Mesothelial cell of epicardium (in vitro differentiated cells): ENCODE measurements around the gene LRRN4. TPM values are rescaled to one million over a fixed set of nuclear protein-coding genes. Genes with fewer than 3 reads are reported as not detected.
A peak's percentile ranks its signal among the peaks of the same experiment; 100 is the strongest.

Source experiments
- DNase-seq, 2 experiments: peaks; one replicate each; pipeline ENCODE4 v3.0.0; 2021; ENCODE audit warnings: low spot score in 2 of 2; ENCODE audit not compliant: unreplicated experiment in 2 of 2
- H3K27ac Mint-ChIP-seq: 2 replicates; pipeline ENCODE4 v1.8.0; 2021; ENCODE audit warnings: mixed read lengths
- H3K27me3 Mint-ChIP-seq: 2 replicates; pipeline ENCODE4 v1.8.0; 2021; ENCODE audit warnings: low read depth, mixed read lengths
- H3K36me3 Mint-ChIP-seq: 2 replicates; pipeline ENCODE4 v1.8.0; 2021; ENCODE audit warnings: mixed read lengths
- H3K4me1 Mint-ChIP-seq: 2 replicates; pipeline ENCODE4 v1.8.0; 2021; ENCODE audit warnings: mixed read lengths
- H3K4me3 Mint-ChIP-seq: 2 replicates; pipeline ENCODE4 v1.8.0; 2021; ENCODE audit warnings: mild to moderate bottlenecking, moderate library complexity, mixed read lengths
- H3K9me3 Mint-ChIP-seq: 2 replicates; pipeline ENCODE4 v1.8.0; 2021; ENCODE audit warnings: mixed read lengths
- CTCF ChIP-seq: fragments of 200-600 bp; sonication (generic); IDR thresholded peaks from one replicate; pipeline ENCODE4 v1.5.0; 2021; ENCODE audit warnings: antibody characterized with exemption; ENCODE audit not compliant: unreplicated experiment
- total RNA-seq: library from RNA; stranded (reverse); gene quantifications from 3 replicates; pipeline ENCODE4 v1.2.1, GENCODE V29; 2021

The LRRN4 gene
- total RNA-seq, 1 donor from 2014 or later = 78.8 TPM

GRCh38 chr20:5991623-5992441 lies 62.0 kb downstream of the LRRN4 start:
- DNase-seq = no peak

GRCh38 chr20:5990946-5991345 lies 62.9 kb downstream of the LRRN4 start:
- Mint-ChIP-seq H3K27ac (no peak overlapping the region), H3K36me3 (peaks cover 10% of the 10 kb centered on the region), H3K4me1 (peaks cover 5% of the 10 kb centered on the region), H3K9me3 (no peaks in the 10 kb centered on the region), H3K4me3 (no peak overlapping the region), H3K27me3 (no peaks in the 10 kb centered on the region)
- no peak for TF ChIP-seq CTCF
- no peak for DNase-seq

More at GRCh38 chr20:5991623-5992441, 62.0 kb downstream of the LRRN4 start:
- Mint-ChIP-seq H3K4me1 (peaks cover 5% of the 10 kb centered on the region), H3K27me3 (no peaks in the 10 kb centered on the region), H3K9me3 (no peaks in the 10 kb centered on the region), H3K36me3 (peaks cover 10% of the 10 kb centered on the region), H3K4me3 (no peak overlapping the region), H3K27ac (peak overlapping the region; percentile 82)
- TF ChIP-seq CTCF = no peak

Other genes starting within 250 kb of the LRRN4 start
- 4.2 to 4.7 TPM (median 4.4 TPM) in 3 replicates for gene CHGB, start 142.6 kb downstream of the LRRN4 start, total RNA-seq
- 12.1 to 13.2 TPM (median 12.6 TPM) in 3 replicates for gene TRMT6, start 103.5 kb downstream of the LRRN4 start, total RNA-seq
- 10.2 to 11.4 TPM (median 11.3 TPM) in 3 replicates for gene MCM8, start 103.4 kb downstream of the LRRN4 start, total RNA-seq
- 51.0 to 58.1 TPM (median 54.8 TPM) in 3 replicates for gene CRLS1, start 47.9 kb downstream of the LRRN4 start, total RNA-seq
- gene FERMT1, start 69.0 kb upstream of the LRRN4 start, total RNA-seq = 21.9 to 24.7 TPM (median 22.4 TPM) in 3 replicates